Ishikawa (cell line): ENCODE measurements around the gene GAA.
"Not testable (repeated sequence)": the region's sequence is repeated elsewhere in the genome, so short reads cannot be mapped to it uniquely, and the experiment has no call there.

Experiments
- EP300 ChIP-seq: IDR thresholded peaks from 2 replicates; pipeline ENCODE4 v1.6.1; 2012; ENCODE audit warnings: borderline replicate concordance
- TCF12 ChIP-seq: IDR thresholded peaks from 2 replicates; pipeline ENCODE4 v1.6.1; 2012; ENCODE audit warnings: low read depth
- USF1 ChIP-seq: IDR thresholded peaks from 2 replicates; pipeline ENCODE4 v1.6.1; 2012

- not testable (repeated sequence) for TF ChIP-seq EP300, TCF12, USF1
Measured at GRCh38 chr17:80155600-80155999, 54.2 kb downstream of the GAA start.
